Endothelial cell of umbilical vein (primary cell): ENCODE results near the gene ZFP57. TPM values are rescaled to one million over a fixed set of nuclear protein-coding genes. Genes with fewer than 3 reads are reported as not detected.

Source experiments
- BruUV-seq: library from RNA; stranded (reverse); fragments of 400-500 nt; replicated peaks from 2 replicates; lab custom pipeline; 2021; lab: Mats Ljungman, UMichigan
- CTCF ChIA-PET: fragments of 300-600, 350-600 bp; sonication (Branson Sonifier 250); formaldehyde crosslinking; loops from one replicate; lab custom pipeline; 2021; ENCODE audit warnings: antibody characterized with exemption, inconsistent platforms; lab: Charles Lee
- POLR2A ChIA-PET: fragments of 300-600, 350-600 bp; sonication (Branson Sonifier 250); formaldehyde crosslinking; loops from one replicate; lab custom pipeline; 2021; ENCODE audit warnings: antibody characterized with exemption, inconsistent platforms; lab: Charles Lee
- DNase-seq: peaks from one replicate; pipeline ENCODE4 v3.0.0-alpha.2; 2011; ENCODE audit warnings: low read depth, low spot score
- FAIRE-seq: peaks from 2 replicates; lab custom pipeline; 2011; peaks lifted over from hg19 to GRCh38; lab: Jason Lieb, UNC
- H2AFZ ChIP-seq: 2 replicates; pipeline ENCODE4 v1.6.0; 2012; ENCODE audit warnings: low read depth, low read length, control low read depth, inconsistent platforms
- H3K27ac ChIP-seq: 2 replicates; pipeline ENCODE4 v1.5.1; 2011; ENCODE audit warnings: low read depth, mild to moderate bottlenecking, control low read depth, low read length, moderate library complexity; ENCODE audit not compliant: insufficient read depth
- H3K27me3 ChIP-seq, 2 experiments: 2 replicates each; pipeline versions ENCODE4 v1.6.0 to v1.6.1; 2011; ENCODE audit warnings: low read length in 2 of 2, mixed read lengths in 1 of 2; ENCODE audit not compliant: control insufficient read depth in 2 of 2, insufficient read depth in 2 of 2
- H3K36me3 ChIP-seq, 2 experiments: 2 replicates in 1 of 2; 3 replicates in 1 of 2; pipeline ENCODE4 v1.5.1; 2011; ENCODE audit warnings: low read length in 2 of 2, mild to moderate bottlenecking in 1 of 2, moderate library complexity in 1 of 2; ENCODE audit not compliant: control insufficient read depth in 2 of 2, insufficient read depth in 2 of 2; ENCODE audit errors: extremely low read depth in 1 of 2
- H3K4me1 ChIP-seq: 3 replicates; pipeline ENCODE4 v1.5.1; 2011; ENCODE audit warnings: mild to moderate bottlenecking, low read length; ENCODE audit not compliant: control insufficient read depth, insufficient read depth; ENCODE audit errors: extremely low read depth
- H3K4me2 ChIP-seq: 2 replicates; pipeline ENCODE4 v1.6.1; 2011; ENCODE audit warnings: low read length, control low read depth, mixed read lengths; ENCODE audit not compliant: insufficient read depth
- H3K4me3 ChIP-seq, 3 experiments: fragments of 200-600 bp in 1 of 3; sonication (generic), shearing (Covaris generic) in 1 of 3; replicated peaks in 1 of 3; 2 replicates each; pipeline ENCODE4 v1.5.1; 2011 to 2016; ENCODE audit warnings: control low read depth in 3 of 3, low read length in 3 of 3, mild to moderate bottlenecking in 2 of 3, inconsistent platforms in 1 of 3, low read depth in 1 of 3, moderate library complexity in 1 of 3; ENCODE audit not compliant: insufficient read depth in 1 of 3
- H3K79me2 ChIP-seq: 2 replicates; pipeline ENCODE4 v1.6.0; 2012; ENCODE audit warnings: low read length, inconsistent platforms; ENCODE audit not compliant: control insufficient read depth, insufficient read depth
- H3K9ac ChIP-seq: replicated peaks from 2 replicates; pipeline ENCODE3; 2011; ENCODE audit warnings: low read length, control low read depth; ENCODE audit not compliant: insufficient read depth; ENCODE audit errors: extremely low read depth
- H3K9me1 ChIP-seq: replicated peaks from 3 replicates; pipeline ENCODE4 v1.6.0; 2011; ENCODE audit warnings: mild to moderate bottlenecking, low read length; ENCODE audit not compliant: control insufficient read depth, insufficient read depth; ENCODE audit errors: extremely low read depth
- H3K9me3 ChIP-seq: replicated peaks from 2 replicates; pipeline ENCODE4 v1.5.1; 2012; ENCODE audit warnings: low read length, inconsistent platforms; ENCODE audit not compliant: control insufficient read depth, insufficient read depth
- H4K20me1 ChIP-seq: replicated peaks from 2 replicates; pipeline ENCODE3; 2011; ENCODE audit warnings: mild to moderate bottlenecking, low read length; ENCODE audit not compliant: control insufficient read depth, insufficient read depth; ENCODE audit errors: extremely low read depth
- CTCF ChIP-seq, 2 donors: IDR thresholded peaks; 1 replicate in 1 of 2; 2 replicates in 1 of 2; pipeline ENCODE4 v1.5.1; 2011; ENCODE audit warnings: low read length in 2 of 2, mild to moderate bottlenecking in 2 of 2, moderate library complexity in 2 of 2, control low read depth in 1 of 2, inconsistent platforms in 1 of 2, low read depth in 1 of 2; ENCODE audit not compliant: insufficient read depth in 1 of 2; ENCODE audit errors: extremely low read depth in 1 of 2
- EZH2 ChIP-seq: IDR thresholded peaks from 2 replicates; pipeline ENCODE4 v1.6.1; 2012; ENCODE audit warnings: borderline replicate concordance, low read depth, mild to moderate bottlenecking, moderate library complexity, low read length, inconsistent platforms; ENCODE audit not compliant: severe bottlenecking
- FOS ChIP-seq: IDR thresholded peaks from 2 replicates; pipeline ENCODE4 v1.6.1; 2011; ENCODE audit warnings: mild to moderate bottlenecking, low read length, moderate library complexity, borderline replicate concordance; ENCODE audit not compliant: insufficient read depth
- GATA2 ChIP-seq: IDR thresholded peaks from 2 replicates; pipeline ENCODE4 v1.7.0; 2011; ENCODE audit warnings: low read depth, mild to moderate bottlenecking, moderate library complexity, mixed read lengths, low read length; ENCODE audit not compliant: insufficient read length, insufficient read depth
- JUN ChIP-seq: IDR thresholded peaks from 2 replicates; pipeline ENCODE4 v1.6.1; 2011; ENCODE audit warnings: borderline replicate concordance, low read depth; ENCODE audit not compliant: insufficient read length, insufficient read depth
- MAX ChIP-seq: IDR thresholded peaks from 2 replicates; pipeline ENCODE4 v1.6.1; 2011; ENCODE audit not compliant: insufficient read depth, insufficient read length
- MYC ChIP-seq: IDR thresholded peaks from one replicate; pipeline ENCODE4 v1.6.1; 2011; ENCODE audit warnings: mild to moderate bottlenecking, low read depth, low read length
- POLR2A ChIP-seq: IDR thresholded peaks from 2 replicates; pipeline ENCODE4 v1.6.1; 2012; ENCODE audit warnings: low read depth, mild to moderate bottlenecking, control low read depth, low read length
- POLR2AphosphoS5 ChIP-seq: IDR thresholded peaks from 2 replicates; pipeline ENCODE4 v1.6.1; 2012; ENCODE audit warnings: low read depth, mild to moderate bottlenecking, control low read depth, low read length, moderate library complexity; ENCODE audit not compliant: insufficient read depth
- dilution Hi-C: fragments of 300-500 bp; cut with MboI; formaldehyde crosslinking; loops from one replicate; pipeline ENCODE4 v1.15.0; 2019; ENCODE audit warnings: low sequenced_read_pairs; ENCODE audit not compliant: extremely low pct_ligation_motif_present
- intact Hi-C: fragments of 100-400 bp; cut with micrococcal nuclease; formaldehyde crosslinking; loops from one replicate; pipeline ENCODE4 v1.10.0; 2022
- polyA plus RNA-seq, 4 experiments: library from polyadenylated mRNA; depleted of rRNA in 3 of 4; stranded (reverse) in 3 of 4; unstranded in 1 of 4; fragments of >200 nt; gene quantifications; 2 replicates each; pipeline versions ENCODE4 v1.2.1 to v1.2.3, GENCODE V29; 2011 to 2012; ENCODE audit warnings: missing spikeins in 1 of 4
- total RNA-seq: library from RNA; stranded (reverse); gene quantifications from 2 replicates; pipeline ENCODE4 v1.2.3, GENCODE V29; 2021

ZFP57 gene
- total and polyA plus RNA-seq, 2 donors (not counting 3 experiments of a cell fraction or from before 2014, with no cell fraction given), result 0.07 TPM; not detected in 1

- no TSS peak for BruUV-seq
- H3K4me3 ChIP-seq, result no peak overlapping the region
- H3K4me2 ChIP-seq, result no peak overlapping the region
- POLR2A ChIA-PET, result no interaction called here
- FAIRE-seq, result no peak
- H2AFZ ChIP-seq, result no peak overlapping the region
- H3K9ac ChIP-seq, result no peak overlapping the region
- H3K27ac ChIP-seq, result no peak overlapping the region
- CTCF ChIA-PET, result interaction anchor here (1.3 to 1.4 kb wide), 2 partner anchors 10 to 17 kb away, joined by 5 to 6 read pairs; no protein-coding TSS in a partner anchor
- no peaks in the 10 kb centered on the region for H4K20me1 ChIP-seq
- H3K4me1 ChIP-seq, result no peaks in the 10 kb centered on the region
- no peak for DNase-seq
- no peak for TF ChIP-seq MAX
- TF ChIP-seq POLR2A, result no peak
- TF ChIP-seq FOS, result no peak
- TF ChIP-seq POLR2AphosphoS5, result no peak
- TF ChIP-seq JUN, result no peak
- TF ChIP-seq GATA2, result no peak
- TF ChIP-seq CTCF (IDR thresholded peaks at IDR 0.05; ENCODE audit: extremely low read depth in 1 of 2, insufficient read depth in 1 of 2, low read depth in 1 of 2, low read length in 2 of 2), result no peak
- TF ChIP-seq EZH2, result no peak
- no peak for TF ChIP-seq MYC
- H3K36me3 ChIP-seq, result no peaks in the 10 kb centered on the region
- H3K79me2 ChIP-seq, result no peaks in the 10 kb centered on the region
- H3K9me1 ChIP-seq, result no peaks in the 10 kb centered on the region
- no peaks in the 10 kb centered on the region for H3K9me3 ChIP-seq
- dilution Hi-C loops (no loop called here), intact Hi-C loops (no loop called here)
- H3K27me3 ChIP-seq, result no peaks in the 10 kb centered on the region
These were observed 43.7 kb downstream of the ZFP57 start for GRCh38 chr6:29637247-29637646.
